Epithelial cell of proximal tubule (primary cell): ENCODE measurements around the gene ATP2B2. TPM values are rescaled to one million over a fixed set of nuclear protein-coding genes. Genes with fewer than 3 reads are reported as not detected.

ENCODE experiments used
- DNase-seq: peaks from one replicate; pipeline ENCODE4 v3.0.0-alpha.2; 2011; ENCODE audit warnings: low read depth
- H3K4me3 ChIP-seq: 2 replicates; pipeline ENCODE4 v1.5.1; 2011; ENCODE audit warnings: low read depth, mild to moderate bottlenecking, low read length
- CTCF ChIP-seq: conservative IDR thresholded peaks from 2 replicates; pipeline ENCODE4 v1.5.1; 2012; ENCODE audit warnings: low read depth, mild to moderate bottlenecking, low read length
- total RNA-seq: library from RNA; depleted of rRNA; stranded (reverse); fragments of >200 nt; gene quantifications from 2 replicates; pipeline ENCODE4 v1.2.3, GENCODE V29; 2015

ATP2B2 gene
- total RNA-seq, 1 donor from 2014 or later = not detected

GRCh38 chr3:10480871-10481378, 24.5 kb downstream of the ATP2B2 start:
- no peak overlapping the region for H3K4me3 ChIP-seq
- no peak for DNase-seq

GRCh38 chr3:10479311-10479710, 26.1 kb downstream of the ATP2B2 start:
- H3K4me3 ChIP-seq = no peak overlapping the region
- no peak for TF ChIP-seq CTCF
- no peak for DNase-seq

More at GRCh38 chr3:10480871-10481378, 24.5 kb downstream of the ATP2B2 start:
- no peak for TF ChIP-seq CTCF

- DNase-seq = no peak
- no peak for TF ChIP-seq CTCF
- no peak overlapping the region for H3K4me3 ChIP-seq
Observed at GRCh38 chr3:10475983-10476382, 29.4 kb downstream of the ATP2B2 start.

GRCh38 chr3:10474847-10475246, 30.5 kb downstream of the ATP2B2 start:
- no peak for DNase-seq
- H3K4me3 ChIP-seq = no peak overlapping the region
- TF ChIP-seq CTCF = no peak

- TF ChIP-seq CTCF = no peak
- DNase-seq = no peak
- no peak overlapping the region for H3K4me3 ChIP-seq
Observed at GRCh38 chr3:10474275-10474646, 31.1 kb downstream of the ATP2B2 start.

GRCh38 chr3:10473581-10474274, 31.7 kb downstream of the ATP2B2 start:
- no peak overlapping the region for H3K4me3 ChIP-seq
- no peak for DNase-seq
- TF ChIP-seq CTCF = no peak

- no peak for DNase-seq
- H3K4me3 ChIP-seq = no peak overlapping the region
- no peak for TF ChIP-seq CTCF
Observed at GRCh38 chr3:10472877-10473440, 32.4 kb downstream of the ATP2B2 start.
